ENCODE measurements around the gene MOK.
"Not testable (repeated sequence)": the region's sequence is repeated elsewhere in the genome, so short reads cannot be mapped to it uniquely, and the experiment has no call there.

DNA sequence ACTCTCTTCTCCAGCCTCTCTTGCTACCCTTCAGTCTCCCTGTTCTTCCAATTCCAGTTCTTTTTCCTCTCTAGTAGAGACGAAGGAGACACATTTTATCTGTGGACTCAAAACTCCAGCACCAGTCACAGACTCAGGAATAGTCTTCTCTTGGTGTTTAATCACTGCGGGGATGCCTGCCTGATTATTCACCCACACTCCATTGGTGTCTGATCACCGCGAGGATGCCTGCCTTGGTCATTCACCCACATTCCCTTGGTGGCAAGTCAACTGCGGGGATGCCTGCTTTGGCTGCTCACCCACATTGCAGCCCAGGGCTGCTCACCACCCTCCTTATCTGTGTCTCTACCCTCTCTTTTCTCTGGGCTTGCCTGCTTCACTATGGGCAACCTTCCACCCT, 64.5 kb downstream of the MOK start:
- TF ChIP-seq, protein P1, sequence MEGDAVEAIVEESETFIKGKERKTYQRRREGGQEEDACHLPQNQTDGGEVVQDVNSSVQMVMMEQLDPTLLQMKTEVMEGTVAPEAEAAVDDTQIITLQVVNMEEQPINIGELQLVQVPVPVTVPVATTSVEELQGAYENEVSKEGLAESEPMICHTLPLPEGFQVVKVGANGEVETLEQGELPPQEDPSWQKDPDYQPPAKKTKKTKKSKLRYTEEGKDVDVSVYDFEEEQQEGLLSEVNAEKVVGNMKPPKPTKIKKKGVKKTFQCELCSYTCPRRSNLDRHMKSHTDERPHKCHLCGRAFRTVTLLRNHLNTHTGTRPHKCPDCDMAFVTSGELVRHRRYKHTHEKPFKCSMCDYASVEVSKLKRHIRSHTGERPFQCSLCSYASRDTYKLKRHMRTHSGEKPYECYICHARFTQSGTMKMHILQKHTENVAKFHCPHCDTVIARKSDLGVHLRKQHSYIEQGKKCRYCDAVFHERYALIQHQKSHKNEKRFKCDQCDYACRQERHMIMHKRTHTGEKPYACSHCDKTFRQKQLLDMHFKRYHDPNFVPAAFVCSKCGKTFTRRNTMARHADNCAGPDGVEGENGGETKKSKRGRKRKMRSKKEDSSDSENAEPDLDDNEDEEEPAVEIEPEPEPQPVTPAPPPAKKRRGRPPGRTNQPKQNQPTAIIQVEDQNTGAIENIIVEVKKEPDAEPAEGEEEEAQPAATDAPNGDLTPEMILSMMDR (IDR thresholded peaks at IDR 0.05), result not testable (repeated sequence)
- not testable (repeated sequence) for TF ChIP-seq POLR2A (IDR thresholded peaks at IDR 0.05)
